Fibroblast of lung (primary cell): ENCODE measurements around the gene ERBB4. TPM values are rescaled to one million over a fixed set of nuclear protein-coding genes. Genes with fewer than 3 reads are reported as not detected.
A peak's percentile ranks its signal among the peaks of the same experiment; 100 is the strongest.

Experiments
- DNase-seq, 2 donors: peaks; one replicate each; pipeline versions ENCODE4 v3.0.0 to v3.0.0-alpha.2; 2010; ENCODE audit warnings: low read depth in 2 of 2
- H2AFZ ChIP-seq: 2 replicates; pipeline ENCODE4 v1.5.1; 2012; ENCODE audit warnings: low read length, control low read depth, inconsistent platforms
- H3K27ac ChIP-seq: 2 replicates; pipeline ENCODE4 v1.5.1; 2011; ENCODE audit warnings: low read length, control low read depth; ENCODE audit not compliant: insufficient read depth
- H3K27me3 ChIP-seq: 2 replicates; pipeline ENCODE4 v1.5.1; 2011; ENCODE audit warnings: mild to moderate bottlenecking, low read length; ENCODE audit not compliant: control insufficient read depth, insufficient read depth
- H3K36me3 ChIP-seq: 2 replicates; pipeline ENCODE4 v1.5.1; 2011; ENCODE audit warnings: low read length; ENCODE audit not compliant: control insufficient read depth, insufficient read depth
- H3K4me1 ChIP-seq: 2 replicates; pipeline ENCODE4 v1.5.1; 2011; ENCODE audit warnings: low read length; ENCODE audit not compliant: control insufficient read depth, insufficient read depth; ENCODE audit errors: extremely low read depth
- H3K4me2 ChIP-seq: 2 replicates; pipeline ENCODE4 v1.5.1; 2011; ENCODE audit warnings: low read length, control low read depth; ENCODE audit not compliant: insufficient read depth; ENCODE audit errors: extremely low read depth
- H3K4me3 ChIP-seq, 4 experiments: fragments of 200-600 bp in 1 of 4; sonication (generic) in 1 of 4; replicated peaks in 1 of 4; 2 replicates each; pipeline ENCODE4 v1.5.1; 2011 to 2016; ENCODE audit warnings: low read length in 4 of 4, low read depth in 3 of 4, mild to moderate bottlenecking in 3 of 4, control low read depth in 2 of 4, inconsistent platforms in 1 of 4, mixed read lengths in 1 of 4; ENCODE audit not compliant: insufficient read depth in 1 of 4; ENCODE audit errors: control extremely low read depth in 1 of 4
- H3K79me2 ChIP-seq: 2 replicates; pipeline ENCODE4 v1.5.1; 2012; ENCODE audit warnings: mild to moderate bottlenecking, low read length, inconsistent platforms; ENCODE audit not compliant: control insufficient read depth, insufficient read depth
- H3K9ac ChIP-seq: 2 replicates; pipeline ENCODE4 v1.5.1; 2011; ENCODE audit warnings: mild to moderate bottlenecking, low read length, control low read depth; ENCODE audit not compliant: insufficient read depth
- H3K9me3 ChIP-seq: 2 replicates; pipeline ENCODE4 v1.5.1; 2012; ENCODE audit warnings: low read depth, low read length; ENCODE audit not compliant: control insufficient read depth, insufficient read depth
- H4K20me1 ChIP-seq: 2 replicates; pipeline ENCODE4 v1.5.1; 2011; ENCODE audit warnings: low read length; ENCODE audit not compliant: control insufficient read depth, insufficient read depth; ENCODE audit errors: extremely low read depth
- EZH2 ChIP-seq: IDR thresholded peaks from 2 replicates; pipeline ENCODE4 v1.5.1; 2012; ENCODE audit warnings: low read length, control low read depth, mild to moderate bottlenecking; ENCODE audit errors: missing control alignments
- polyA plus RNA-seq, 2 donors: library from polyadenylated mRNA; depleted of rRNA in 1 of 2; stranded (reverse) in 1 of 2; unstranded in 1 of 2; fragments of >200 nt; gene quantifications; 2 replicates each; pipeline ENCODE4 v1.2.1, GENCODE V29; 2011 to 2012; ENCODE audit warnings: missing spikeins in 1 of 2
- total RNA-seq: library from RNA; depleted of rRNA; stranded (reverse); fragments of >200 nt; gene quantifications from 2 replicates; pipeline ENCODE4 v1.2.1, GENCODE V29; 2014
- TF ChIP-seq, protein P1 (sequence below), 2 donors: IDR thresholded peaks in 1 of 2; conservative IDR thresholded peaks in 1 of 2; 1 replicate in 1 of 2; 2 replicates in 1 of 2; pipeline ENCODE4 v1.5.1; 2011 to 2012; ENCODE audit warnings: low read length in 2 of 2, control low read depth in 1 of 2, inconsistent platforms in 1 of 2, low read depth in 1 of 2, mild to moderate bottlenecking in 1 of 2

ERBB4 gene
- total and polyA plus RNA-seq, 2 donors (not counting 1 experiment from before 2014, with no cell fraction given), result 0.08 to 0.17 TPM

DNA sequence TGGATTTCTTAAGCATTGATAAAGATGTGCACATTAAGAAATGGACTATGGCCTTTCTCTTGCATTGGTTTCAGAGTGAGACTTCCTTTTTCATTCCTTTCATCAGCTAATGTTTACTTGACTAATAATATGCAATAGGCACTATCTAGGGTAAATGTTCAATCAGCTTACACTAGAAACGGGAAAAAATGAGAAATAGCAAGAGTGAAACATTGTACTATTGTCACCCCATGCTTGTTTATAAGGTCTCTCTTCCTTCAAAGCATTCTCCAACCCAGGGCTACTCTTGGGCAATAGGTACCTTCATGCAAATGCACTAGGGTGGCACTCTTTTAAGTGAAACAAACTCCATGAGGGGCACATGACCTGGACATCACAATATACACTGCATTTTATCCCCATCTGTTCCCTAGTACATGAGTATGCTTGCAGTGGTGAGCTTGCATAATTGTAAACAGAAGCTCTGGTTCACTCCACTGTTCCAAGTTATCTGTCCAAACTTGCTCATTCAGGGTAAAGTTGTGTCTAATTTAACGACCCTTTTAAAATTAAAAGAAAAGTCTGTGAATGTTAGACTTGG is 402.3 kb downstream of the ERBB4 start:
- Histone ChIP-seq H3K36me3 (no peaks in the 10 kb centered on the region), H3K27ac (no peak overlapping the region), H3K4me2 (no peak overlapping the region), H3K4me1 (no peaks in the 10 kb centered on the region), H2AFZ (no peak overlapping the region), H3K79me2 (no peaks in the 10 kb centered on the region), H3K9ac (no peak overlapping the region), H3K27me3 (no peaks in the 10 kb centered on the region), H3K9me3 (no peaks in the 10 kb centered on the region), H4K20me1 (no peaks in the 10 kb centered on the region), H3K4me3 (no peak overlapping the region)
- TF ChIP-seq EZH2, result no peak
- TF ChIP-seq, protein P1, sequence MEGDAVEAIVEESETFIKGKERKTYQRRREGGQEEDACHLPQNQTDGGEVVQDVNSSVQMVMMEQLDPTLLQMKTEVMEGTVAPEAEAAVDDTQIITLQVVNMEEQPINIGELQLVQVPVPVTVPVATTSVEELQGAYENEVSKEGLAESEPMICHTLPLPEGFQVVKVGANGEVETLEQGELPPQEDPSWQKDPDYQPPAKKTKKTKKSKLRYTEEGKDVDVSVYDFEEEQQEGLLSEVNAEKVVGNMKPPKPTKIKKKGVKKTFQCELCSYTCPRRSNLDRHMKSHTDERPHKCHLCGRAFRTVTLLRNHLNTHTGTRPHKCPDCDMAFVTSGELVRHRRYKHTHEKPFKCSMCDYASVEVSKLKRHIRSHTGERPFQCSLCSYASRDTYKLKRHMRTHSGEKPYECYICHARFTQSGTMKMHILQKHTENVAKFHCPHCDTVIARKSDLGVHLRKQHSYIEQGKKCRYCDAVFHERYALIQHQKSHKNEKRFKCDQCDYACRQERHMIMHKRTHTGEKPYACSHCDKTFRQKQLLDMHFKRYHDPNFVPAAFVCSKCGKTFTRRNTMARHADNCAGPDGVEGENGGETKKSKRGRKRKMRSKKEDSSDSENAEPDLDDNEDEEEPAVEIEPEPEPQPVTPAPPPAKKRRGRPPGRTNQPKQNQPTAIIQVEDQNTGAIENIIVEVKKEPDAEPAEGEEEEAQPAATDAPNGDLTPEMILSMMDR (conservative IDR thresholded peaks at IDR 0.05 in 1 of 2, IDR thresholded peaks at IDR 0.05 in 1 of 2; ENCODE audit: low read depth in 1 of 2, low read length in 2 of 2), result no peak
- DNase-seq, result no peak

DNA sequence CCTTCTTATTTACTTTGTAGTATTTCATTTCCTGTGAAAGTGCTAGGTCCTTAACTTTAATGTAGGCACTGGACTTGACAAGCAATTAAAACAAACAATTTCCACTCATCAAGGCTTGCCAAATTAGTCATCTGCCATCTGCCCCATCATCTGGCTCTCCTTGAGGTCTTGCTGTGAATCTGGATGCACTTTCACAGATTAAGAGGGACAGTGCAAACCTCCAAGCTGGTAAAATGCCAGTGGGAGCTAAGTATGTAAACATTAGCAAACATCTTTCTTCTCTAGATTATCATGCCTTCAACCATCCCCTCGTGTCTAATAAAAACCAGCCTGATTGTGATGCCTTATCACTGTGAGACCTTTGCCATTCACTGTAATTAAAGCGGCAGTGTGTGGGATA is 402.9 kb downstream of the ERBB4 start:
- no peaks in the 10 kb centered on the region for H3K79me2 ChIP-seq
- no peaks in the 10 kb centered on the region for H3K36me3 ChIP-seq
- H3K4me2 ChIP-seq, result no peak overlapping the region
- TF ChIP-seq, protein P1 (conservative IDR thresholded peaks at IDR 0.05 in 1 of 2, IDR thresholded peaks at IDR 0.05 in 1 of 2; ENCODE audit: low read depth in 1 of 2, low read length in 2 of 2), result no peak
- TF ChIP-seq EZH2, result no peak
- H3K4me1 ChIP-seq, result no peaks in the 10 kb centered on the region
- H3K9ac ChIP-seq, result no peak overlapping the region
- DNase-seq, result peak in 1 of 2 donors; percentile 28
- no peaks in the 10 kb centered on the region for H3K9me3 ChIP-seq
- no peak overlapping the region for H3K4me3 ChIP-seq
- H4K20me1 ChIP-seq, result no peaks in the 10 kb centered on the region
- no peaks in the 10 kb centered on the region for H3K27me3 ChIP-seq
- no peak overlapping the region for H3K27ac ChIP-seq
- no peak overlapping the region for H2AFZ ChIP-seq

DNA sequence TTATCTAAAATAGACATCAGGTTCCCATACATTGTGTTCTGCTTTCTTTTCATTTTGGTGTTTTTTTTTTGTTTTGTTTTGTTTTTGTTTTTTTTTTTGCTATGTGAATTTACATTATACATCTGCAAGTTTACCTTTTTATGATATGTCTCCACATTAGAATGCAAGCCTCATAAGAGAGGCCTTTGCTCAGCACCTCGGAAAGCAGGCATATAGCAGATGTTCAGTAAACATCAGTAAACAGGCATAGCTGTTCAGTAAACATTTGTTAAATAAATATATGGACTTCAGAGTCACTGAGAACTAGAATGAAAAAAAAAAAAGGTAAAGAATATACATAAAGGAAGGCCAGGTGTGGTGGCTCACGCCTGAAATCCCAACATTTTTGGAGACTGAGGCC is 405.3 kb downstream of the ERBB4 start:
- H3K4me3 ChIP-seq, result no peak overlapping the region
- no peaks in the 10 kb centered on the region for H4K20me1 ChIP-seq
- H3K9me3 ChIP-seq, result no peaks in the 10 kb centered on the region
- H3K4me1 ChIP-seq, result no peaks in the 10 kb centered on the region
- DNase-seq, result no peak
- H3K27me3 ChIP-seq, result no peaks in the 10 kb centered on the region
- TF ChIP-seq, protein P1 (conservative IDR thresholded peaks at IDR 0.05 in 1 of 2, IDR thresholded peaks at IDR 0.05 in 1 of 2; ENCODE audit: low read depth in 1 of 2, low read length in 2 of 2), result no peak
- TF ChIP-seq EZH2, result no peak
- no peak overlapping the region for H3K4me2 ChIP-seq
- no peaks in the 10 kb centered on the region for H3K36me3 ChIP-seq
- H3K79me2 ChIP-seq, result no peaks in the 10 kb centered on the region
- no peak overlapping the region for H3K9ac ChIP-seq
- no peak overlapping the region for H2AFZ ChIP-seq
- no peak overlapping the region for H3K27ac ChIP-seq
